Spleen (tissue), 11 donors: ENCODE data around the gene LPAR2. TPM values are rescaled to one million over a fixed set of nuclear protein-coding genes. Genes with fewer than 3 reads are reported as not detected.

Experiments
- DNase-seq: peaks from one replicate; pipeline ENCODE4 v3.0.0-alpha.2; 2020
- H3K27ac ChIP-seq, 8 donors: fragments of 200-600 bp; sonication (generic) in 7 of 8; 1 replicate in 4 of 8; 2 replicates in 4 of 8; pipeline versions ENCODE4 v1.5.0 to v1.8.0; 2016 to 2021; ENCODE audit warnings: inconsistent platforms in 4 of 8, mild to moderate bottlenecking in 4 of 8, moderate library complexity in 1 of 8
- H3K27me3 ChIP-seq, 7 donors: fragments of 200-600 bp; sonication (generic) in 6 of 7; replicated peaks in 1 of 7; 1 replicate in 4 of 7; 2 replicates in 3 of 7; pipeline versions ENCODE4 v1.5.0 to v1.8.0; 2016 to 2021; ENCODE audit warnings: inconsistent platforms in 3 of 7, mild to moderate bottlenecking in 1 of 7
- H3K36me3 ChIP-seq, 6 donors: fragments of 200-600 bp; sonication (generic) in 5 of 6; 1 replicate in 4 of 6; 2 replicates in 2 of 6; pipeline versions ENCODE4 v1.5.0 to v1.8.0; 2016 to 2021; ENCODE audit warnings: inconsistent platforms in 2 of 6
- H3K4me1 ChIP-seq, 6 donors: fragments of 200-600 bp; sonication (generic) in 5 of 6; 1 replicate in 3 of 6; 2 replicates in 3 of 6; pipeline versions ENCODE4 v1.5.0 to v1.8.0; 2016 to 2021; ENCODE audit warnings: inconsistent platforms in 3 of 6
- H3K4me3 ChIP-seq, 8 donors: fragments of 200-600 bp; sonication (generic) in 7 of 8; 1 replicate in 4 of 8; 2 replicates in 4 of 8; pipeline versions ENCODE4 v1.5.0 to v1.8.0; 2016 to 2021; ENCODE audit warnings: inconsistent platforms in 4 of 8, mild to moderate bottlenecking in 4 of 8, moderate library complexity in 2 of 8
- H3K9me3 ChIP-seq, 8 donors: fragments of 200-600 bp; sonication (generic) in 7 of 8; 1 replicate in 4 of 8; 2 replicates in 4 of 8; pipeline versions ENCODE4 v1.5.0 to v1.8.0; 2016 to 2021; ENCODE audit warnings: inconsistent platforms in 4 of 8
- POLR2A ChIP-seq, 3 donors: fragments of 450-650 bp; IDR thresholded peaks; one replicate each; pipeline ENCODE4 v1.5.1; 2017; ENCODE audit warnings: antibody characterized with exemption in 3 of 3, mild to moderate bottlenecking in 1 of 3
- POLR2AphosphoS5 ChIP-seq, 3 donors: sonication (generic); formaldehyde crosslinking; IDR thresholded peaks; one replicate each; pipeline ENCODE4 v1.5.1; 2017; ENCODE audit warnings: antibody characterized with exemption in 3 of 3
- WGBS, 5 donors: extraction: QIAGEN DNeasy Blood & Tissue Kit in 3 of 5; methylation state at CpG; one replicate each; pipeline versions ENCODE4 v1.1.5 to v1.1.7; 2013 to 2018; 5-methylcytosine and 5-hydroxymethylcytosine counted together
- intact Hi-C: fragments of 100-400 bp; cut with DNase I; formaldehyde crosslinking; loops from one replicate; pipeline ENCODE4 v1.15.0; 2023; ENCODE audit warnings: low total_unique reads
- polyA plus RNA-seq, 3 donors: library from polyadenylated mRNA; stranded (reverse); fragments of 200-250 nt; gene quantifications; one replicate each; pipeline ENCODE4 v1.2.1, GENCODE V29; 2013
- total RNA-seq, 7 donors: library from RNA; depleted of rRNA in 3 of 7; stranded (reverse); fragments of >200 nt in 3 of 7; fragmentation: NEBNext Ultra II Directional in 4 of 7; extraction: Animal tissue kit (Norgen Biotek cat#: 25700) in 4 of 7; gene quantifications; one replicate each; pipeline versions ENCODE4 v1.1.0 to v1.2.1, GENCODE V29; 2016 to 2021
- TF ChIP-seq, protein P1 (sequence below), 11 experiments: fragments of 200-600 bp in 7 of 11; fragments of 450-650 bp in 4 of 11; sonication (generic) in 4 of 11; IDR thresholded peaks in 8 of 11; conservative IDR thresholded peaks in 3 of 11; 1 replicate in 7 of 11; 2 replicates in 4 of 11; pipeline versions ENCODE4 v1.4.0 to v1.8.0; 2016 to 2021; ENCODE audit warnings: antibody characterized with exemption in 11 of 11, inconsistent platforms in 4 of 11, mild to moderate bottlenecking in 1 of 11
- donor health status: healthy with polysubstance abuse.
- donor health status: DM: no; HTN: no; CAD: no; lungs with moderate emphysema.
- donor health status: DM: no; HTN: no; CAD: no.
- donor health status: Bipolar disorder and iron deficiency.
- donor health status: healthy.
- donor health status: DM: no; HTN: no; CAD: no.
- donor health status: DM: yes; HTN: yes; CAD: no.

The LPAR2 gene
- total and polyA plus RNA-seq, 10 donors, result 12.4 to 62.8 (median 41.5) TPM

DNA sequence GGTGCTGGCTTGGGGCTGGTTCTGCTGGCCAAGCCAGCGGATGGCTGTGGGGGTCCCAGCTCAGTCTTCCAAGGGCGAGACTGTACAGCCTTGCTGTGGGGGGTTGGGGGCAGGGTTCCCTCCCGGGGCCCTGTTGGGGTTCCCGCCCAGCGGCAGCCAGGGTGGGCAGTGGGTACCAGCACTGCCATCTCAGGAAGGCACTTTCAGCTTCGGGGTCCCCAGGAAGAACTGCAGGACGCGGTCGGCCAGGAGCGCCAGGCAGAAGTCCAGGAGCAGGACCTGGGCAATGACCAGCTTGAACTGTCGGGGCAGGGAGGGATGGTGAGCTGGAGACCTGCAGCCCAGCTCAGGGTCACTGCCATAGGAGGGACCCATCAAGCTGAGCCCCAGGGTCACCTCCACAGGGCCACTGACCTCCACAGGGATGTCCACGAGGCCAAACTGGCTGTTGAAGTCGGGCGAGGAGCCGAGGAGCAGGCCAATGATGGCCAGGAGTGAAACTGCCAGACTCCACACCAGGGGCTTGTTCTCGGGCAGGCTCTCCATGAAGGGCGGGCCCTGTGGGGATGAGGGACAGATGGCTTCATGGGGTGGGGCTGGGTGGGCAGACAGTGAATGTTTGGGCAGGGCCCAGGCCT, 17.3 kb upstream of the LPAR2 start:
- Histone ChIP-seq H3K9me3 (no peaks in the 10 kb centered on the region), H3K27ac (peak overlapping the region in 1 of 8 donors; percentile 3), H3K36me3 (peaks cover 5 to 82% (median 67%) of the 10 kb centered on the region in 6 donors), H3K4me3 (no peak overlapping the region), H3K4me1 (peaks cover 5 to 41% (median 25%) of the 10 kb centered on the region in 6 donors), H3K27me3 (no peaks in the 10 kb centered on the region)
- intact Hi-C loops, result no loop called here
- no peak for DNase-seq
- WGBS, 5 donors, result 77 to 98% (median 94%) methylated on average over 5 to 17 of the region's 17 CpGs
- TF ChIP-seq, protein P1, sequence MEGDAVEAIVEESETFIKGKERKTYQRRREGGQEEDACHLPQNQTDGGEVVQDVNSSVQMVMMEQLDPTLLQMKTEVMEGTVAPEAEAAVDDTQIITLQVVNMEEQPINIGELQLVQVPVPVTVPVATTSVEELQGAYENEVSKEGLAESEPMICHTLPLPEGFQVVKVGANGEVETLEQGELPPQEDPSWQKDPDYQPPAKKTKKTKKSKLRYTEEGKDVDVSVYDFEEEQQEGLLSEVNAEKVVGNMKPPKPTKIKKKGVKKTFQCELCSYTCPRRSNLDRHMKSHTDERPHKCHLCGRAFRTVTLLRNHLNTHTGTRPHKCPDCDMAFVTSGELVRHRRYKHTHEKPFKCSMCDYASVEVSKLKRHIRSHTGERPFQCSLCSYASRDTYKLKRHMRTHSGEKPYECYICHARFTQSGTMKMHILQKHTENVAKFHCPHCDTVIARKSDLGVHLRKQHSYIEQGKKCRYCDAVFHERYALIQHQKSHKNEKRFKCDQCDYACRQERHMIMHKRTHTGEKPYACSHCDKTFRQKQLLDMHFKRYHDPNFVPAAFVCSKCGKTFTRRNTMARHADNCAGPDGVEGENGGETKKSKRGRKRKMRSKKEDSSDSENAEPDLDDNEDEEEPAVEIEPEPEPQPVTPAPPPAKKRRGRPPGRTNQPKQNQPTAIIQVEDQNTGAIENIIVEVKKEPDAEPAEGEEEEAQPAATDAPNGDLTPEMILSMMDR (IDR thresholded peaks at IDR 0.05 in 8 of 11, conservative IDR thresholded peaks at IDR 0.05 in 3 of 11), result no peak
- TF ChIP-seq POLR2A (IDR thresholded peaks at IDR 0.05) (no peak), POLR2AphosphoS5 (IDR thresholded peaks at IDR 0.05) (no peak)

DNA sequence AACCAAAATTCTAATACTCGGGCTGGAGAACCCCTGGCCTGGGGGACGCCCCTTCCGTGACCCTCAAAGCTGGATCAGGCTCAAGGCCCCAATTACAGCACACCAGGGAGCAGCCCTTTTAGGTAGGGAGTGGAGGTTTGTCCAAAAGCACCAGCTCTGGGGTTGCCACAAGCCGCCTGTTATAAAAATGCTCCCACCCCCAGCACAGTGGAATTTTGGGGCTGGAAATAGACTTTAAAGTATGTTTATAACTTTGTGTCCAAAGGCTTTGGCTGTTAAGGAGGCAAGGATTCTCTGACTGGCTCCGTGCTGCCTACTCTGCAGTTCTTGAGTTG, 16.0 kb upstream of the LPAR2 start:
- no peak for TF ChIP-seq POLR2AphosphoS5 (IDR thresholded peaks at IDR 0.05)
- TF ChIP-seq, protein P1 (IDR thresholded peaks at IDR 0.05 in 8 of 11, conservative IDR thresholded peaks at IDR 0.05 in 3 of 11), result peak in 4 of 11 experiments; percentile 19 to 32 (median 23)
- TF ChIP-seq POLR2A (IDR thresholded peaks at IDR 0.05), result no peak
- Histone ChIP-seq H3K9me3 (no peaks in the 10 kb centered on the region), H3K4me1 (peaks cover 5 to 54% (median 31%) of the 10 kb centered on the region in 6 donors), H3K27ac (peak overlapping the region; percentile 89 to 100 (median 95)), H3K4me3 (peak overlapping the region in 6 of 8 donors; percentile 71 to 95 (median 82)), H3K36me3 (peaks cover 5 to 82% (median 67%) of the 10 kb centered on the region in 6 donors), H3K27me3 (no peaks in the 10 kb centered on the region)
- intact Hi-C loops, result loop anchor here (5.0 kb wide), 1 partner anchor 112 kb away; no protein-coding TSS in a partner anchor
- no peak for DNase-seq
- WGBS, 5 donors, result 28 to 44% (median 36%) methylated on average over 3 to 5 of the region's 5 CpGs

DNA sequence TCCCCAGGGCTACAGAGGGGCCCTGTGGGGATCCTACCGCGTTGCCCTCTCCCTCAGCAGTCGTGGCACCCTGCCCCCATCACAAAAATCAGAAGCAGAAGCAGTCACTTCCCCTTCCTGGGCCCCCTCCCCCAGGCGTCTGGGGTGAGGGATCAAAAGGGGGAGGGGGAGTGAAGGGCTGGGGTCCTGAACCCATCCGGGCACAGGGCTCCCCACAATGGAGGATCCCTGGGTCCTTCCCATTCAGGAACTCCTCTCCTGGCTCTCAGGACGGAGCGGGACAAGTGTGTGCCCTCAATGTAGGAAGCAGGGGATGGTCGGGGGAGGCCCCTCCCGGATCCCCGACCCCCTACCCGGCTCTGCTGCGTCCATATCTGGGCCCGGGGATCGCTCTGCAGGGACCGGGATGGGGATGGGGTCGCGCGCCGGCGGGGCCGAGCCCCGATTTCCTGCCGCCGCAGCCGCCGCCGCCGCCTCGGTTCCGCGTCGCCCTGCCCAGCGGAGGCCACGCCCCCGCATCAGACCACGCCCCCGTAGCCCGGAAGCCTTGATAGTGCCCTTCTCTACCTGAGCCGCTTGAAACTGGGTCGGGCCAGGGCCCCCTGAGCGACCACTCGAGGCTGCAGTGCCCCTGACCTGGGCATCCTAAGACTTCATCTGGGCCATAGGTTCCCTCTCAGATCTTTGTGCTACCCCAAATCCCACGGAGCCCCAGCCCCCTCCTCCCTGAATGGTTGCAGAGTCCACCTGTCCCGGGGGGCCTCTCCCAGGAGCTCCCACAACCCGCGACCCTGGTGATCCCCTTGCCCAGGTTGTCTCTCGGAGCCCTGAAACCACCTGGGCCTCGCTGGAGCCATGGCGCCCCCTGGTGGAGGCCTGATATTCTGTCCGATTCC, 15.4 kb upstream of the LPAR2 start, which contains the start of gene GMIP:
Gene GMIP (minus strand): TSS at position 500 of the 896 bp plus-strand sequence. CDS start 128 bp downstream, at position 372.
- 1 to 2% (median 1%) methylated on average over 19 to 50 of the region's 50 CpGs for WGBS, 5 donors
- peak; percentile 52 to 57 (median 57) for TF ChIP-seq POLR2A (IDR thresholded peaks at IDR 0.05)
- TF ChIP-seq POLR2AphosphoS5 (IDR thresholded peaks at IDR 0.05), result peak; percentile 79 to 88 (median 85)
- TF ChIP-seq, protein P1 (IDR thresholded peaks at IDR 0.05 in 8 of 11, conservative IDR thresholded peaks at IDR 0.05 in 3 of 11), result peak; percentile 48 to 89 (median 79)
- Histone ChIP-seq H3K4me3 (peak within 1 kb of the TSS; percentile 71 to 95 (median 79)), H3K4me1 (peaks cover 5 to 58% (median 31%) of the 10 kb centered on the region in 6 donors), H3K9me3 (no peaks in the 10 kb centered on the region), H3K36me3 (peaks cover 5 to 82% (median 68%) of the 10 kb centered on the region in 6 donors), H3K27ac (peak within 1 kb of the TSS; percentile 89 to 100 (median 95)), H3K27me3 (no peaks in the 10 kb centered on the region)
- peak; percentile 98 for DNase-seq
- intact Hi-C loops, result loop anchor here (5.0 kb wide), 1 partner anchor 111 kb away; no protein-coding TSS in a partner anchor
